Ovary (tissue), 9 donors: Measurements from ENCODE around the gene COL5A1. TPM values are rescaled to one million over a fixed set of nuclear protein-coding genes. Genes with fewer than 3 reads are reported as not detected.

Experiments used
- DNase-seq, 5 donors: peaks; one replicate each; pipeline ENCODE4 v3.0.0-alpha.2; 2019 to 2020
- H3K27ac ChIP-seq, 2 donors: fragments of 200-600 bp; one replicate each; pipeline versions ENCODE4 v1.5.1 to v1.8.0; 2019 to 2022
- H3K27me3 ChIP-seq: fragments of 200-600 bp; one replicate; pipeline ENCODE4 v1.8.0; 2022
- H3K36me3 ChIP-seq: fragments of 200-600 bp; sonication (generic); one replicate; pipeline ENCODE4 v1.5.1; 2019
- H3K4me1 ChIP-seq: one replicate; pipeline ENCODE4 v1.8.1; 2013; ENCODE audit warnings: mild to moderate bottlenecking, moderate library complexity; ENCODE audit not compliant: insufficient read depth
- H3K4me3 ChIP-seq: fragments of 200-600 bp; sonication (generic); one replicate; pipeline ENCODE4 v1.5.1; 2017
- H3K9me3 ChIP-seq, 2 donors: fragments of 200-600 bp in 1 of 2; sonication (generic) in 1 of 2; one replicate each; pipeline versions ENCODE4 v1.5.1 to v1.8.1; 2013 to 2019; ENCODE audit warnings: mild to moderate bottlenecking in 1 of 2, moderate library complexity in 1 of 2
- EP300 ChIP-seq: sonication (generic); formaldehyde crosslinking; IDR thresholded peaks from one replicate; pipeline ENCODE4 v1.6.1; 2017; ENCODE audit warnings: antibody characterized with exemption
- POLR2A ChIP-seq: fragments of 450-650 bp; IDR thresholded peaks from one replicate; pipeline ENCODE4 v1.6.1; 2017; ENCODE audit warnings: antibody characterized with exemption, mild to moderate bottlenecking, moderate library complexity
- WGBS, 3 donors: extraction: QIAGEN DNeasy Blood & Tissue Kit in 1 of 3; methylation state at CpG; one replicate each; pipeline versions ENCODE4 v1.1.5 to v1.1.7; 2013 to 2017; 5-methylcytosine and 5-hydroxymethylcytosine counted together
- intact Hi-C, 4 donors: fragments of 100-400 bp; cut with DNase I; formaldehyde crosslinking; loops; one replicate each; pipeline versions ENCODE4 v1.11.0 to v1.15.1; 2022 to 2023
- polyA plus RNA-seq, 2 donors: library from polyadenylated mRNA; stranded (reverse); fragments of 200-250 nt in 1 of 2; fragments of 350-450 nt in 1 of 2; fragmentation: Illumina TruSeq in 1 of 2; extraction: RNeasy Lipid Tissue Mini Kit (QIAGEN cat#74804) in 1 of 2; gene quantifications; one replicate each; pipeline ENCODE4 v1.2.3, GENCODE V29; 2013 to 2014
- total RNA-seq, 7 donors: library from RNA; depleted of rRNA in 2 of 7; stranded (reverse); fragments of >200 nt in 2 of 7; fragmentation: NEBNext Ultra II Directional in 3 of 7; extraction: Animal tissue kit (Norgen Biotek cat#: 25700) in 3 of 7; gene quantifications; one replicate each; pipeline versions ENCODE4 v1.1.0 to v1.2.4, GENCODE V29; 2016 to 2023
- TF ChIP-seq, protein P1 (sequence below), 3 donors: fragments of 450-650 bp in 2 of 3; fragments of 200-600 bp in 1 of 3; IDR thresholded peaks; one replicate each; pipeline versions ENCODE4 v1.5.1 to v1.8.0; 2016 to 2022; ENCODE audit warnings: antibody characterized with exemption in 3 of 3, mild to moderate bottlenecking in 1 of 3
- donor health status: DM: no; HTN: no; CAD: no; lungs with moderate emphysema.
- donor health status: DM: no; HTN: no; CAD: no.
- donor health status: Bipolar disorder and iron deficiency.
- donor health status: DM: yes; HTN: yes; CAD: no.
- donor health status: DM: no; HTN: no; CAD: no.
- donor health status: DM: yes; HTN: yes; CAD: no.

COL5A1 gene
- total and polyA plus RNA-seq, 9 donors, result 28.1 to 117 (median 54.6) TPM

DNA sequence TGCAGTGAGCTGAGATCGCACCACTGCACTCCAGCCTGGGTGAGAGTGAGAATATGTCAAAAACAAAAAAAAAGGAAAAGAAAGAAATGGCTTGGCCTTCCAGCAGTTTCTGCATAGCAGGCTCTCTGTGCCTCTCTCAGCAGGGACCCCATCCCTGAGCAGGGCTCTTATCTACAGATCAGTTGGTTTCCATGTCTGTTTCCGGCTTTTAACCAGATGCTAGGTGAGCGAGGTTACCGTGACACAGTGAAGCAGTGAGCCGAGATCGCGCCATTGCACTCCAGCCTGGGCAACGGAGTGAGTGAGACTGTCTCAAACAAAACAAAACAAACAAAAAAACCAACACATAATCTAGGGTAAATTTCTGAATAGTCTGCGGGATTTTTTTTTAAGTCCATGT, 51.4 kb downstream of the COL5A1 start:
- 69 to 82% (median 81%) methylated on average over 9 of the region's 9 CpGs for WGBS, 3 donors
- TF ChIP-seq POLR2A, result no peak
- peaks cover 2% of the 10 kb centered on the region for H3K4me1 ChIP-seq
- H3K4me3 ChIP-seq, result no peak overlapping the region
- intact Hi-C loops, result loop anchor here in 1 of 4 donors (10.0 kb wide), 2 partner anchors 392 to 652 kb away; partner anchors contain the start of gene OLFM1
- no peak overlapping the region for H3K27ac ChIP-seq
- DNase-seq, result peak in 1 of 5 donors; percentile 6
- H3K27me3 ChIP-seq, result no peaks in the 10 kb centered on the region
- no peaks in the 10 kb centered on the region for H3K36me3 ChIP-seq
- no peaks in the 10 kb centered on the region for H3K9me3 ChIP-seq

DNA sequence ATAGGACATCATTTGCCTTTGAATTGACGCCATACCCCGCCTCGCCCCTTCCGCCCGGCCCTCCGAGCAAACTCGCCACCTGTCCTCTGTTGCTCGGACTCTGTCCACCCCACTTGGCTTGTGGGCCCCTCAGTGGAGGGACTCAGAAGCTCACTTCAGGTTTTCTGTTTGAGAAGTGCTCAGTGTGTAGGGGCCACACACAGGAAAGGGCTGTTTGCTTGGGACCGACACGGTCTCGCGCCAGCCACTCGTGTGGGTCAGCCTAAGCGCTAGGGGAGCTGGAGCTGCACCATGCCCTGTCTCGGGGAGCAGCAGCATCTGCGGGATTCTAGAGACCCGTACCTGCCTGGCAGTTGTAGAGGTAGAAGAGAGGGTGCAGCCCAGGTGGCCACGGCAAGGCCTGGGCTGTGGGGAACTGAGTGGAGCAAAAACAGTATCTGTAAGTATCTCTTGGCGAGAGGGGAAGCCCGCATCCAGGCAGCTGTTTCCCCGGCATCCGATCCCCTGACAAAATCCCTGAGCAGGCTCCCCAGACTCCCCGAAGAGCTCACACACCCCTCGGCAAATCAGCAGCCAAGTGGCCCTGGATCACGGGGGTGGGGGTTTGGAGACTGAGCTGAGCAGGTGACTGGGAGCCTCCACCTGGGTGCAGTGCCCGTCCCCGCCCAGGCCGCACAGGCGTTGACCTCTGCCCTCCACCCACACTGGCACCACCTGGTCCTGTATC, 52.2 kb downstream of the COL5A1 start:
- Histone ChIP-seq H3K4me1 (peaks cover 4% of the 10 kb centered on the region), H3K27ac (no peak overlapping the region), H3K27me3 (no peaks in the 10 kb centered on the region), H3K36me3 (no peaks in the 10 kb centered on the region), H3K9me3 (no peaks in the 10 kb centered on the region), H3K4me3 (no peak overlapping the region)
- peak in 2 of 5 donors; percentile 21 to 34 for DNase-seq
- TF ChIP-seq EP300 (no peak), POLR2A (no peak)
- TF ChIP-seq, protein P1, sequence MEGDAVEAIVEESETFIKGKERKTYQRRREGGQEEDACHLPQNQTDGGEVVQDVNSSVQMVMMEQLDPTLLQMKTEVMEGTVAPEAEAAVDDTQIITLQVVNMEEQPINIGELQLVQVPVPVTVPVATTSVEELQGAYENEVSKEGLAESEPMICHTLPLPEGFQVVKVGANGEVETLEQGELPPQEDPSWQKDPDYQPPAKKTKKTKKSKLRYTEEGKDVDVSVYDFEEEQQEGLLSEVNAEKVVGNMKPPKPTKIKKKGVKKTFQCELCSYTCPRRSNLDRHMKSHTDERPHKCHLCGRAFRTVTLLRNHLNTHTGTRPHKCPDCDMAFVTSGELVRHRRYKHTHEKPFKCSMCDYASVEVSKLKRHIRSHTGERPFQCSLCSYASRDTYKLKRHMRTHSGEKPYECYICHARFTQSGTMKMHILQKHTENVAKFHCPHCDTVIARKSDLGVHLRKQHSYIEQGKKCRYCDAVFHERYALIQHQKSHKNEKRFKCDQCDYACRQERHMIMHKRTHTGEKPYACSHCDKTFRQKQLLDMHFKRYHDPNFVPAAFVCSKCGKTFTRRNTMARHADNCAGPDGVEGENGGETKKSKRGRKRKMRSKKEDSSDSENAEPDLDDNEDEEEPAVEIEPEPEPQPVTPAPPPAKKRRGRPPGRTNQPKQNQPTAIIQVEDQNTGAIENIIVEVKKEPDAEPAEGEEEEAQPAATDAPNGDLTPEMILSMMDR (IDR thresholded peaks at IDR 0.05), result no peak
- intact Hi-C loops, result loop anchor here in 1 of 4 donors (10.0 kb wide), 2 partner anchors 391 to 651 kb away; partner anchors contain the start of gene OLFM1
- 85 to 89% (median 86%) methylated on average over 29 of the region's 29 CpGs for WGBS, 3 donors

DNA sequence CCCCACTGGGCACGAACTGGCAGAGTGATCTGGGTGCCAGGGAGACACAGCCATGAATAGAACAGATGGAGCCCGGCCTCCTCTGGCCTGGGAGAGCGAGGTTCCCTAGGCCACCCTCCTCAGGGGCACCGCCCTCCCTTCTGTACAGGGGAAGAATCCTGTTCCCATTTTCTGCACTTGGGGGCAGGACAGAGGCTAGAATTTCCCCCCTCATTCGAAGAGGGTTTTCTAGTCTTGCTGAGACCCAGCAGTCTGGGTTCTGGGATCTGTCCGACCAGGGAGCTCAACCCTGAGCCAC, 52.7 kb downstream of the COL5A1 start:
- H3K36me3 ChIP-seq, result no peaks in the 10 kb centered on the region
- H3K9me3 ChIP-seq, result no peaks in the 10 kb centered on the region
- H3K27ac ChIP-seq, result no peak overlapping the region
- no peak for DNase-seq
- TF ChIP-seq EP300 (no peak), POLR2A (no peak)
- TF ChIP-seq, protein P1 (IDR thresholded peaks at IDR 0.05), result no peak
- H3K4me3 ChIP-seq, result no peak overlapping the region
- 84 to 87% (median 84%) methylated on average over 6 of the region's 6 CpGs for WGBS, 3 donors
- H3K4me1 ChIP-seq, result peaks cover 4% of the 10 kb centered on the region
- H3K27me3 ChIP-seq, result no peaks in the 10 kb centered on the region
- intact Hi-C loops, result loop anchor here in 1 of 4 donors (10.0 kb wide), 2 partner anchors 390 to 650 kb away; partner anchors contain the start of gene OLFM1

- TF ChIP-seq, protein P1 (IDR thresholded peaks at IDR 0.05), result no peak
- TF ChIP-seq POLR2A (no peak), EP300 (no peak)
- no peaks in the 10 kb centered on the region for H3K9me3 ChIP-seq
- WGBS, 3 donors, result 92 to 95% (median 93%) methylated on average over 12 of the region's 12 CpGs
- peaks cover 4% of the 10 kb centered on the region for H3K4me1 ChIP-seq
- H3K27ac ChIP-seq, result no peak overlapping the region
- H3K36me3 ChIP-seq, result no peaks in the 10 kb centered on the region
- H3K4me3 ChIP-seq, result no peak overlapping the region
- DNase-seq, result peak in 2 of 5 donors; percentile 8 to 29
- H3K27me3 ChIP-seq, result no peaks in the 10 kb centered on the region
- intact Hi-C loops, result loop anchor here in 2 of 4 donors (5.0 to 10.0 kb wide), 3 partner anchors 43 to 650 kb away; partner anchors contain the start of gene OLFM1 (in 1 of the 2)
These were observed 53.1 kb downstream of the COL5A1 start for GRCh38 chr9:134694714-134695113.

DNA sequence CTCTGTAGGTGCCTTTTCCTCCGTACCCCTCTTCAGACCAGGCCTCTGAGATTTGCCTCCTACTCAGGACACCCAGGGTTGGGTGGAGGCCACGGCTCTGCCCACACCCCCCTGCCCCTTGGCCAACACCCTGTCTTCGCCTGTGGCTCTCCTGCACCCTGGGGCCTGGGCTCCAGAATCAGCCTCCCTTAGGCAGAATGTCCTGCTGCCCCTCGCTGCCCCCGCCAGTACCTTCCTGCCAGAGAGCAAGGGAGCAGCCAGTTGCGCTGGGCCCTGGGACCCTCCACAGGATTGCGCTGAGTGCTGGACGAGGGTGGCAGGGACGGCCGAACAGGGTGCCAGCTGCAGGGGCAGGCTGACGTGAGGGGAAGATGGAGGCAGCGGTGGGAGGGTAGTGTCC, 53.5 kb downstream of the COL5A1 start:
- WGBS, 3 donors, result 88 to 90% (median 88%) methylated on average over 12 of the region's 12 CpGs
- peaks cover 2% of the 10 kb centered on the region for H3K4me1 ChIP-seq
- intact Hi-C loops, result loop anchor here in 2 of 4 donors (5.0 to 10.0 kb wide), 3 partner anchors 42 to 650 kb away; partner anchors contain the start of gene OLFM1 (in 1 of the 2)

More for the DNA sequence above, 53.5 kb downstream of the COL5A1 start:
- no peak overlapping the region for H3K4me3 ChIP-seq
- peak in 2 of 5 donors; percentile 17 to 35 for DNase-seq
- no peaks in the 10 kb centered on the region for H3K9me3 ChIP-seq
- TF ChIP-seq EP300, result no peak
- TF ChIP-seq POLR2A, result no peak
- TF ChIP-seq, protein P1 (IDR thresholded peaks at IDR 0.05), result no peak
- no peaks in the 10 kb centered on the region for H3K36me3 ChIP-seq
- H3K27ac ChIP-seq, result no peak overlapping the region
- H3K27me3 ChIP-seq, result no peaks in the 10 kb centered on the region
